ENCODE measurements around the gene MRAS.

DNA sequence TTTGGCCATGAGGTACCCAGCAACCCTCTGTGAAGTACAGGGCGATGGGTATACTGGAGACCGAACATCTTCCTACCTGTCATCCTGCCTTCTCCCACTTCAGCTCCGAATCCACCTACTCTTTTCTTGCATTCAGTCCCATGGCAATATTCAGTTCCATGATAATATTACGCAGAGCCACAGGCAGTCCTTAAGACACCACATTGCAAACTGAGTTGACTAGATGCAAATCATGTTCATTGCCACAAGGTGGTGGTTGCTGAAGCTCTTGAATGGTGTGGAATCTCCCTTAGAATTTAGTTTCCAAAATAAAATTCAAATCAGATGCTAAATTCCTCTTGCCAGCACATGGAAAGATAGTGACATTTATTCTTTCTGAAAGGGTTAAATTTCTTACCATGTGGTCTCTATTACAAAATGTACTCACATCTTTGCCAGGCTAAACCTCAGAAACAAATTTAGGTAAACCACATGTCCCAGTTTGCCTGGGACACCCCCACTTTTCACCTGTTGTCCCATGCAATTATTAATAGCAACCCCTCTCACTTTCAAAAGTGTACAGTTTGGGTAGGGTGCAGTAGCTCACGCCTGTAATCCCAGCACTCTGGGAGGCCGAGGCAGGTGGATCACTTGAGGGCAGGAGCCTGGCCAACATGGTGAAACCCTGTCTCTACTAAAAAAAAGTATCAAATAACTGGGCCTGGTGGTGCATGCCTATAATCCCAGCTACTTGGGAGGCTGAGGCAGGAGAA lies 17.1 kb upstream of the MRAS start:
- TF ChIP-seq POLR2A (IDR thresholded peaks at IDR 0.05; ENCODE audit: low read depth) (no peak), EP300 (IDR thresholded peaks at IDR 0.05) (no peak)
- TF ChIP-seq, protein P1, sequence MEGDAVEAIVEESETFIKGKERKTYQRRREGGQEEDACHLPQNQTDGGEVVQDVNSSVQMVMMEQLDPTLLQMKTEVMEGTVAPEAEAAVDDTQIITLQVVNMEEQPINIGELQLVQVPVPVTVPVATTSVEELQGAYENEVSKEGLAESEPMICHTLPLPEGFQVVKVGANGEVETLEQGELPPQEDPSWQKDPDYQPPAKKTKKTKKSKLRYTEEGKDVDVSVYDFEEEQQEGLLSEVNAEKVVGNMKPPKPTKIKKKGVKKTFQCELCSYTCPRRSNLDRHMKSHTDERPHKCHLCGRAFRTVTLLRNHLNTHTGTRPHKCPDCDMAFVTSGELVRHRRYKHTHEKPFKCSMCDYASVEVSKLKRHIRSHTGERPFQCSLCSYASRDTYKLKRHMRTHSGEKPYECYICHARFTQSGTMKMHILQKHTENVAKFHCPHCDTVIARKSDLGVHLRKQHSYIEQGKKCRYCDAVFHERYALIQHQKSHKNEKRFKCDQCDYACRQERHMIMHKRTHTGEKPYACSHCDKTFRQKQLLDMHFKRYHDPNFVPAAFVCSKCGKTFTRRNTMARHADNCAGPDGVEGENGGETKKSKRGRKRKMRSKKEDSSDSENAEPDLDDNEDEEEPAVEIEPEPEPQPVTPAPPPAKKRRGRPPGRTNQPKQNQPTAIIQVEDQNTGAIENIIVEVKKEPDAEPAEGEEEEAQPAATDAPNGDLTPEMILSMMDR (IDR thresholded peaks at IDR 0.05): no peak

All from esophagus muscularis mucosa (tissue), 4 donors.